ENCODE measurements around the gene NDUFAB1. TPM values are rescaled to one million over a fixed set of nuclear protein-coding genes. Genes with fewer than 3 reads are reported as not detected.
A peak's percentile ranks its signal among the peaks of the same experiment; 100 is the strongest.
"Not testable (repeated sequence)": the region's sequence is repeated elsewhere in the genome, so short reads cannot be mapped to it uniquely, and the experiment has no call there.

NDUFAB1 gene
- total RNA-seq, 1 donor from 2014 or later: 76.0 TPM

DNA sequence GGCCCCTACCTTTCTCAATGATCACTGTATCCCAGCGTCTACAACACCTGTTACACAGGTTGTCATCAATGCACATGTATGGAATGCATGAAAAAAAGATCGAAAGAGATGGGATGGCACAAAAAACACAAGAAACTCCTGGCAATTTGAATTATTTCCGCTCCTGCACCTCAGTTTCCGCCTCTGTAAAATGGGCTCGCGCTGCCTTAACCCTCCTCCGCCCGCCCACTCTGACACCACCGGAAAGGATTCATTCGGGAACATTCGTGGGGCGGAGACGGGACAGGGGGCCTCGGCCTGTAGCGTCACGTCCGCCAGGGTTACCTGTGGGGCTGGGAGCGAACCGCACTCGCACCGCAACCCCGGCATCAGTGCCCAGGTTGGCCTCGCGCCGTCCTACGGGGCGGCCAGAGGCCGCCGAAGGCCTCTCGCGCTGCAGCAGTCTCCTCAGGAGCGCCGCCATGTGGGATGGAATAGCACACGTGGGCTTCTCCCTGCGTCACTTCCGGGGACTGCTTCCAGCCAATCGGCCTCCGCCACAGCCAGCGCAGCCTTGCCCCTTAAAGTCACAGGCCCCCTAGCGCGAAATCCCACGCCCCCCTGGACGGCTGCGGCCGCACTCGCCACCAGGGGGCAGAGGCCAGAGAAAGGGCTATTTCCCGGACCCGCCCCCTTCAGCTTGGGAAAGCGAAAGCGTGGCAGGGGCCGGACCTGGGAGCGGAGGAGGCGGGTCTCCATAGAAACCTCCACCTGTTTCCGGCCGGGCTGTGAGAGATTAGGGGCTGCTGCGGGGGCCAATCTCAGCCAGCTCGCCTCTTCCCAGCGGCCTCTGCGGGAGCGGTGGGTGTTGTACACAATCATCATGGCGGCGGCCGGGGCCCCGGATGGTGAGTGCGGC, 39.0 kb downstream of the NDUFAB1 start, which contains the start of the genes EARS2 and UBFD1:
Gene EARS2 (minus strand): TSS at position 470 of the 898 bp plus-strand sequence. CDS start 7 bp downstream, at position 463.
Gene UBFD1 (plus strand): TSS at position 847 of the 898 bp plus-strand sequence. CDS start 16 bp downstream, at position 863.
- H3K27me3 Mint-ChIP-seq (ENCODE audit: unreplicated experiment): no peaks in the 10 kb centered on the region
- peaks cover 4% of the 10 kb centered on the region for H3K4me1 Mint-ChIP-seq (ENCODE audit: low read depth, unreplicated experiment)
- H3K36me3 Mint-ChIP-seq (ENCODE audit: unreplicated experiment): no peaks in the 10 kb centered on the region
- TF ChIP-seq, protein P1, sequence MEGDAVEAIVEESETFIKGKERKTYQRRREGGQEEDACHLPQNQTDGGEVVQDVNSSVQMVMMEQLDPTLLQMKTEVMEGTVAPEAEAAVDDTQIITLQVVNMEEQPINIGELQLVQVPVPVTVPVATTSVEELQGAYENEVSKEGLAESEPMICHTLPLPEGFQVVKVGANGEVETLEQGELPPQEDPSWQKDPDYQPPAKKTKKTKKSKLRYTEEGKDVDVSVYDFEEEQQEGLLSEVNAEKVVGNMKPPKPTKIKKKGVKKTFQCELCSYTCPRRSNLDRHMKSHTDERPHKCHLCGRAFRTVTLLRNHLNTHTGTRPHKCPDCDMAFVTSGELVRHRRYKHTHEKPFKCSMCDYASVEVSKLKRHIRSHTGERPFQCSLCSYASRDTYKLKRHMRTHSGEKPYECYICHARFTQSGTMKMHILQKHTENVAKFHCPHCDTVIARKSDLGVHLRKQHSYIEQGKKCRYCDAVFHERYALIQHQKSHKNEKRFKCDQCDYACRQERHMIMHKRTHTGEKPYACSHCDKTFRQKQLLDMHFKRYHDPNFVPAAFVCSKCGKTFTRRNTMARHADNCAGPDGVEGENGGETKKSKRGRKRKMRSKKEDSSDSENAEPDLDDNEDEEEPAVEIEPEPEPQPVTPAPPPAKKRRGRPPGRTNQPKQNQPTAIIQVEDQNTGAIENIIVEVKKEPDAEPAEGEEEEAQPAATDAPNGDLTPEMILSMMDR (IDR thresholded peaks at IDR 0.05; ENCODE audit: partially characterized antibody, unreplicated experiment): peak; percentile 98
- H3K9me3 Mint-ChIP-seq (ENCODE audit: unreplicated experiment): no peaks in the 10 kb centered on the region
- H3K27ac Mint-ChIP-seq (ENCODE audit: unreplicated experiment): peak within 1 kb of the TSS; percentile 62
- peak within 1 kb of the TSS; percentile 90 for H3K4me3 Mint-ChIP-seq (ENCODE audit: unreplicated experiment)
- DNase-seq: peak; percentile 99

DNA sequence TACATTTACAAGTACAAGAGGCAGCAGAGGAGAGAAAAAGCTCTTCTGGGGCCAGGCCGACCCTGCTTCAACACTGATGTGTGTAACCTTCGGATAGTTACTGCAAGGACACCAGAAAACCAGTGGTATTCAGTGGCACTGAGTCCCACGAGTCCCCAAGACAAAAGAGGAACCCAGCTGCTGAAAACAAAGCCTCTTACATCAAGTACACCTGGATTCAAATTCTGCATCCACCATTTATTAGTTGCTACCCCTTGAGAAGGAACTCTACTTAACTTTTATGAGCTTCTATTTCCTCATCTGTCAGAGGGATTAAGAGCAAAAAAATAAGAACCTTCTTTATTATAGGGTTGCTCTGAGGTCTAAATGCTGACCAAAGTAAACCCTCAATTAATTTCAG, 41.6 kb downstream of the NDUFAB1 start:
- Mint-ChIP-seq H3K27ac (ENCODE audit: unreplicated experiment) (no peak overlapping the region), H3K27me3 (ENCODE audit: unreplicated experiment) (no peaks in the 10 kb centered on the region), H3K4me3 (ENCODE audit: unreplicated experiment) (no peak overlapping the region)

DNA sequence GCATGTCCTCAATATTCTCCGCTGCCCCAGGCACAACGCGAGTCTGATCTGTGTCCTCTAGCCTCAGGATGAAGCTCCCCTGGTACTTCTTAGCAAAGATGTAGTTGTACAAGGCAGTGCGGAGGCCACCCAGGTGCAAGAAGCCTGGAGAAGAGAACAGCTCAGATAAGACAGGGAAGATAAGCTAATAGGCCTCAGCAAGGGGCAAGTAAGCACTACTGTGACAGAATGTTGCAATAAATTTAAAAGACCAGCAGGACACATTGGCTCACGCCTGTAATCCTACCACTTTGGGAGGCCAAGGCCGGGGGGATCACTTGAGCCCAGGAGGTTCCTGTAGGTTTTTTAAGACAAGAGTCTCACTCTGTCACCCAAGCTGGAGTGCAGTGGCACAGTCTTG, 44.0 kb downstream of the NDUFAB1 start:
- H3K27me3 Mint-ChIP-seq (ENCODE audit: unreplicated experiment): no peaks in the 10 kb centered on the region
- no peak overlapping the region for H3K4me3 Mint-ChIP-seq (ENCODE audit: unreplicated experiment)
- H3K9me3 Mint-ChIP-seq (ENCODE audit: unreplicated experiment): no peaks in the 10 kb centered on the region
- no peaks in the 10 kb centered on the region for H3K4me1 Mint-ChIP-seq (ENCODE audit: low read depth, unreplicated experiment)
- TF ChIP-seq, protein P1 (IDR thresholded peaks at IDR 0.05; ENCODE audit: partially characterized antibody, unreplicated experiment): no peak
- no peaks in the 10 kb centered on the region for H3K36me3 Mint-ChIP-seq (ENCODE audit: unreplicated experiment)
- DNase-seq: no peak
- H3K27ac Mint-ChIP-seq (ENCODE audit: unreplicated experiment): no peak overlapping the region

More for the DNA sequence above, 41.6 kb downstream of the NDUFAB1 start:
- no peak for DNase-seq
- Mint-ChIP-seq H3K4me1 (ENCODE audit: low read depth, unreplicated experiment) (peaks cover 4% of the 10 kb centered on the region), H3K9me3 (ENCODE audit: unreplicated experiment) (no peaks in the 10 kb centered on the region), H3K36me3 (ENCODE audit: unreplicated experiment) (no peaks in the 10 kb centered on the region)
- TF ChIP-seq, protein P1 (IDR thresholded peaks at IDR 0.05; ENCODE audit: partially characterized antibody, unreplicated experiment): no peak

DNA sequence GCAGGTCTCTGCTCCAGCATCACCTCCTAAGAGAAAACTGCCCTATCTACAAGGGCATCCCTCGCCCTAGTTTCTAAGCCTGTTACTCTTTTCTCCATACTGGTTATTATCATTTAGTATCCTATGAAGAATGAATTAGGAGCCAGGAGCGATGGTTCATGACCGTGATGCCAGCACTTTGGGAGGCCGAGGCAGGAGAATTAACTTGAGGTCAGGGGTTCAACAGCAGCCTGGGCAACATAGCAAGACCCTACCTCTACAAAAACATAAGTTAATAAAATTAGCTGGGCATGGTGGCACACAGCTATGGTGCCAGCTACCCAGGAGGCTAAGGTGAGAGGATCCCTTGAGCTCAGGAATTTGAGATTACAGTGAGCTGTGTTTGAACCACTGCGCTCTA, 46.2 kb downstream of the NDUFAB1 start:
- TF ChIP-seq, protein P1 (IDR thresholded peaks at IDR 0.05; ENCODE audit: partially characterized antibody, unreplicated experiment): no peak
- Mint-ChIP-seq H3K27me3 (ENCODE audit: unreplicated experiment) (no peaks in the 10 kb centered on the region), H3K27ac (ENCODE audit: unreplicated experiment) (no peak overlapping the region), H3K36me3 (ENCODE audit: unreplicated experiment) (no peaks in the 10 kb centered on the region), H3K4me1 (ENCODE audit: low read depth, unreplicated experiment) (no peaks in the 10 kb centered on the region), H3K4me3 (ENCODE audit: unreplicated experiment) (no peak overlapping the region), H3K9me3 (ENCODE audit: unreplicated experiment) (no peaks in the 10 kb centered on the region)
- no peak for DNase-seq

DNA sequence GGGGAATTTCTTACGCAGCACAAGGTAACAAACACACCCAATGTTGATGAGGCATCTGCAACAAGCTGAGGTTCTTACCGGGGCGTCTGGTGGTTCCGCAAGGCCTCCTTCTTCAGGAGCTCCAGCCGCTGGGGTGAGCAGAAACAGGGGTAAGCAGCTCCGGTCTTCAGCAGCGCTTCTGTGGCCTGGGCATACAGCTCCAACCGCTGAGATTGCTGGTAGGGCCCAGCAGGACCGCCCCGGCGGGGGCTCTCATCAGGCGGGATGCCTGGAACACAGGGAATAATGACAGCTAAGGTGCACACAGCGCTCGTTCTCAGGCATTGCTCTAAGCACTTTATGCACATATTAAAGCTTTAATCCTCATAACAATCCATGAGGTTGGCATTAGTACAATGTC, 51.7 kb downstream of the NDUFAB1 start:
- Mint-ChIP-seq H3K4me3 (ENCODE audit: unreplicated experiment) (no peak overlapping the region), H3K36me3 (ENCODE audit: unreplicated experiment) (no peaks in the 10 kb centered on the region), H3K9me3 (ENCODE audit: unreplicated experiment) (no peaks in the 10 kb centered on the region), H3K4me1 (ENCODE audit: low read depth, unreplicated experiment) (no peaks in the 10 kb centered on the region), H3K27me3 (ENCODE audit: unreplicated experiment) (no peaks in the 10 kb centered on the region), H3K27ac (ENCODE audit: unreplicated experiment) (no peak overlapping the region)
- no peak for DNase-seq
- TF ChIP-seq, protein P1 (IDR thresholded peaks at IDR 0.05; ENCODE audit: partially characterized antibody, unreplicated experiment): no peak

DNA sequence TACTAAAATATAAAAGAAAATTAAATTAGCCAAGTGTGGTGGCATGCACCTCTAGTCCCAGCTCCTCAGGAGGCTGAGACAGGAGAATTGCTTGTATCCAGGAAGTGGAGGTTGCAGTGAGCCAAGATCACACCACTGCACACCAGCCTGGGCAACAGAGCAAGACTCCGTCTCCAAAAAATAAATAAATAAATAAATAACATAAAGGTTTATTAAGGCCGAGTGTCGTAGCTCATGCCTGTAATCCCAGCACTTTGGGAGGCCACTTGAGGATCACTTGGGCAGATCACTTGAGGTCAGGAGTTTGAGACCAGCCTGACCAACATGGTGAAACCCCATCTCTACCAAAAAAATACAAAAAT, 55.3 kb downstream of the NDUFAB1 start:
- not testable (repeated sequence) for H3K27ac Mint-ChIP-seq (ENCODE audit: unreplicated experiment); H3K4me1 Mint-ChIP-seq (ENCODE audit: low read depth, unreplicated experiment); H3K27me3 Mint-ChIP-seq (ENCODE audit: unreplicated experiment); H3K9me3 Mint-ChIP-seq (ENCODE audit: unreplicated experiment); H3K36me3 Mint-ChIP-seq (ENCODE audit: unreplicated experiment); DNase-seq; H3K4me3 Mint-ChIP-seq (ENCODE audit: unreplicated experiment)
